ENCODE measurements around the gene OPN4.

GRCh38 chr10:86685416-86685815, 31.1 kb downstream of the OPN4 start:
- no peak for TF ChIP-seq CTCF (IDR thresholded peaks at IDR 0.05)
- no peak for TF ChIP-seq EZH2 (IDR thresholded peaks at IDR 0.05)
